ENCODE measurements around the gene FCER2. TPM values are rescaled to one million over a fixed set of nuclear protein-coding genes. Genes with fewer than 3 reads are reported as not detected.
"Not testable (repeated sequence)": the region's sequence is repeated elsewhere in the genome, so short reads cannot be mapped to it uniquely, and the experiment has no call there.

Gene FCER2
- total RNA-seq, 2 donors from 2014 or later, result not detected

GRCh38 chr19:7746903-7747884 lies 45.3 kb upstream of the FCER2 start, which contains the start of gene CD209:
TSS of gene CD209 (minus strand) at chr19:7747534. CDS start at chr19:7747511, 23 bp downstream.
- Histone ChIP-seq H3K27ac (no peak within 1 kb of the TSS), H3K4me1 (no peaks in the 10 kb centered on the region), H3K27me3 (no peaks in the 10 kb centered on the region), H3K36me3 (replicated peaks in 1 of 2; ENCODE audit: insufficient read depth in 1 of 2, low read depth in 2 of 2) (no peaks in the 10 kb centered on the region), H3K4me3 (no peak within 1 kb of the TSS), H3K9me3 (no peaks in the 10 kb centered on the region)
- TF ChIP-seq POLR2A (IDR thresholded peaks at IDR 0.05), result no peak
- TF ChIP-seq CTCF (IDR thresholded peaks at IDR 0.05), result no peak
- DNase-seq (no peak), ATAC-seq (no peak)
- 51 to 58% methylated on average over 4 to 7 of the region's 7 CpGs for WGBS, 2 donors
- intact Hi-C loops (cut with DNase I), result no loop called here

GRCh38 chr19:7746306-7746705 lies 44.4 kb upstream of the FCER2 start:
- DNase-seq; intact Hi-C loops (cut with DNase I): not testable (repeated sequence)
- WGBS, 2 donors, result 50 to 65% methylated on average over 1 to 3 of the region's 4 CpGs

GRCh38 chr19:7744871-7745650 lies 43.1 kb upstream of the FCER2 start:
- ATAC-seq, result no peak
- no peaks in the 10 kb centered on the region for H3K27me3 ChIP-seq
- 56 to 62% methylated on average over 10 to 12 of the region's 12 CpGs for WGBS, 2 donors
- TF ChIP-seq POLR2A (IDR thresholded peaks at IDR 0.05) (no peak), CTCF (IDR thresholded peaks at IDR 0.05) (no peak)
- intact Hi-C loops (cut with DNase I), result no loop called here
- no peak for DNase-seq
- H3K27ac ChIP-seq, result no peak overlapping the region
- no peaks in the 10 kb centered on the region for H3K9me3 ChIP-seq
- no peak overlapping the region for H3K4me3 ChIP-seq
- H3K36me3 ChIP-seq (replicated peaks in 1 of 2; ENCODE audit: insufficient read depth in 1 of 2, low read depth in 2 of 2), result no peaks in the 10 kb centered on the region
- H3K4me1 ChIP-seq, result no peaks in the 10 kb centered on the region

More at GRCh38 chr19:7746306-7746705, 44.4 kb upstream of the FCER2 start:
- H3K27ac ChIP-seq; H3K4me3 ChIP-seq; H3K27me3 ChIP-seq; ATAC-seq; H3K4me1 ChIP-seq; H3K9me3 ChIP-seq; H3K36me3 ChIP-seq (replicated peaks in 1 of 2; ENCODE audit: insufficient read depth in 1 of 2, low read depth in 2 of 2): not testable (repeated sequence)

- no peak for DNase-seq
- intact Hi-C loops (cut with DNase I), result no loop called here
- Histone ChIP-seq H3K27ac (no peak overlapping the region), H3K4me1 (no peaks in the 10 kb centered on the region), H3K9me3 (no peaks in the 10 kb centered on the region), H3K4me3 (no peak overlapping the region), H3K27me3 (no peaks in the 10 kb centered on the region), H3K36me3 (replicated peaks in 1 of 2; ENCODE audit: insufficient read depth in 1 of 2, low read depth in 2 of 2) (no peaks in the 10 kb centered on the region)
- TF ChIP-seq CTCF (IDR thresholded peaks at IDR 0.05) (no peak), POLR2A (IDR thresholded peaks at IDR 0.05) (no peak)
- ATAC-seq, result no peak
- 40 to 53% methylated on average over 5 of the region's 5 CpGs for WGBS, 2 donors
These were observed 42.4 kb upstream of the FCER2 start for GRCh38 chr19:7744199-7744786.

- no peaks in the 10 kb centered on the region for H3K27me3 ChIP-seq
- H3K4me1 ChIP-seq, result no peaks in the 10 kb centered on the region
- WGBS, 2 donors, result 52 to 58% methylated on average over 2 of the region's 2 CpGs
- ATAC-seq (no peak), DNase-seq (no peak)
- no peak overlapping the region for H3K4me3 ChIP-seq
- no peaks in the 10 kb centered on the region for H3K9me3 ChIP-seq
- TF ChIP-seq CTCF (IDR thresholded peaks at IDR 0.05) (no peak), POLR2A (IDR thresholded peaks at IDR 0.05) (no peak)
- intact Hi-C loops (cut with DNase I), result no loop called here
- no peak overlapping the region for H3K27ac ChIP-seq
- no peaks in the 10 kb centered on the region for H3K36me3 ChIP-seq (replicated peaks in 1 of 2; ENCODE audit: insufficient read depth in 1 of 2, low read depth in 2 of 2)
These were observed 41.5 kb upstream of the FCER2 start for GRCh38 chr19:7743425-7743841.
